GM18873 (cell line): Measurements from ENCODE around the gene FAM89B.
"Not testable (repeated sequence)": the region's sequence is repeated elsewhere in the genome, so short reads cannot be mapped to it uniquely, and the experiment has no call there.

Experiments used
- ATAC-seq: cut with Tn5 transposase; IDR thresholded peaks from one replicate; pipeline ENCODE4 v1.9.1; 2021; ENCODE audit warnings: mild to moderate bottlenecking, moderate library complexity, moderate number of reproducible peaks; ENCODE audit not compliant: unreplicated experiment, low FRiP score

The FAM89B gene

DNA sequence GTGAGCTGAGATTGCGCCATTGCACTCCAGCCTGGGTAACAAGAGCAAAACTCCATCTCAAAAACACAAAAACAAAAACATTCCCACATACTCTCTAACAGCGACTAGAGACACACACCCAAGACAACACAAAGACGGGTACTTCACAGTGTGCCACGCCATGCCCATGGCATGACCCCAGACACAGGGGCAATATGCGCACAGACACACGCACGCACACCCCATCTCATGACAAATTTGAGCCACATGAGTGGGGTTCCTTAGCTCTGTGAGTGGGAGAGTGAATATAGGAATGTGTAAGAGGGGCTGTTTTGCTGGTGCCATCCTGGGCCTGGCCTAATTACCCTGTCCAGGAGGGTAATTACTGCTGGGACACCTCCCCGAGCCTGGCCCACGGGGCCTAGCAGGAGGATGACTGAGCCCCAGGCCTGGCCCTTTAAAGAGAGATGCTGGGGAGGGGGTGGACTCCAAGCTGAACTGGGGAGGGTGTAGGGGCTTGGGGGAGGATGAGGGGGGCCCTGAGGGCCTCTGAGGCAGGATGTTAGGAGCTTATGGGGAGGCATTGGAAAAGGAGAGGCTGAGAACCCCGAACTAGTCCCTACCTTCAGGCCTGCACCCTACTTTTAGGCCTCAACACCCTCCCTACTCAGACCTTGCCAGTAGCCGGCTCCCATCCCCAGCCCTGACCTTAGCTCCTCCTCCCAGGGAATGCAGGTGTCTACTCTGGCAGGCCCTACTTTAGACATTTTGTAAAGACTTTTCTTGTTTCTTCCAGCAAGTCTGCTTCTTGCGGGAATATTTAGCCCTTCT, 15.7 kb upstream of the FAM89B start:
- ATAC-seq: no peak

DNA sequence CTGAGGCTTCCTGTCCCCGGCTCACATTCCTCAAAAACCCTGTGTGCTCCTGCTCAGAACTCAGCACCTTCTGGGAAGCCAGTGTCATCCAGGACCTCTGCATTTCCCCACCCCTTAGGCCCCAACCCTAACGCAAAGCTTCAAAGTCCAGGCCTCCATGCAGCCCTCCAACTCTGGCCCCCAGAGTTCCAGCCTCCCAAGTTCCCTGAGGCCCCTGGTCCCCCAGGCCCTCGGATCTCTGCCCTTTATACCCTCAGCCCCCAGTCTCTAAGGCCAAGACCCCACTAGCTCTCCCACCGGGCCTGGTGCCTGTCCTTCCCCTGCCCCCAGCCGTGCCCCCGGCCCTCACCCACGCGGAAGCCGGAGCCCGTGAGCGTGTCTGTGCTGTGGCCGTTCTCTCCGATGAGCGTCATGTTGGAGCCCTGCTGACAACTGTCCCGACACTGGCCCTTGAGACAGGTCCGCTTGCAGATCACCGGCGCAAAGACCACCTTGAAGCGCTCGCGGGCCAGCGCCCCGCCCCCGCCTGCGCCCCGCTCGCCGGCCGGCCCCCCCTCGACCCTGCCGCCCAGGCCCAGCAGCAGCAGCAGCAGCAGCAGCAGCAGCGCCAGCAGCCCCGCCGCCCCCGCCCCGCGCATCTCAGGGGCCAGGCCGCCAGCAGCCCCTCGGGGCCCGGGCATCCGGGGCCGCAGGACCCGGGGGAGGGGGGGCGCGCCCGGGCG, 14.9 kb upstream of the FAM89B start:
- ATAC-seq: no peak

DNA sequence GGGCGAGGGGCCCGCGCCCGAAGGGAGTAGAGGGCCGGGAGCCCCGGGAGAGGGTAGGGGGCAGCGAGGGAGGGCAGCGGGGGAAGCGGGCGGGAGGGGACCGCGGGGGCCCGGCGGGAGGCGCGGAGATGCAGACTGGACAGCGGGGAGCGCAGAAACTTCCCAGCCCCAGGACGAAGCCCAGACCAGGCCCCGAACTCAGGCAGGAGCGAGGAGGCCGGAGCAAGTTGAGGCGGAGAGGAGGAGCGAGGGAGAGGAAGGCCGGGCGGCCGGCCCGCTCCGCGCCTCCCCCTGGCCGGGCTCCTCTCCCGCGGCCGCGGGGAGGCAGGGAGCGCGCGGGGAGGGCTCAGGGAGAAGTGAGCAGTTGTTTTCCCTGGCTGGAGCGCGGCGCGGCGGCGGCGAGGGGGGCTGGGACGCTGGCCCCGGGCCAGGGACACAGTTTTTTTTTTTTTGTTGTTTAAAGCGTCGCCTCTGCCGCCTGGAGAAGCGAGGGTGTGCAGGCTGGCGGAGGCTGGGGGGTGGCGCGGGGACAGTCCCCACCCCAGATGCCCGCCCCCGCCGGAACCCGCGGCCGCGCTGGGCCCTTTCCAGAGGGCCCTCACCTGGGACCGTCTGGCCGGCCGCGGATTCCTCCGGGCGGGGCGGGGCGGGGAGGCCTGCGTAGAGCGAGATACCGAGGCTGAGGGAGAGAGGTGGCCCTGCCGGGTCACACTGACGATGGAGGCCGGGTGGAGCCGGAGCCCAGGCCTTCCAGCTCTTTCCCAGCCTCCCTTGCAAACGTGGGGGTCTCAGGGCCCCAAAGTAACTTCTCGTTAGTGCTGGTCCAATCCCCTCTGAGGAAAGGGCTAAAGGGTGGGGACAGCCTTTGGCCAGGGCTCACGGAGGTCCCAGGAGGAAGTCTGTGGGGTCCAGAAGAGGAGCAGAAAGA, 14.1 kb upstream of the FAM89B start, which contains the start of gene LTBP3:
Gene LTBP3, minus strand, starts transcription at position 358 of the 928 bp plus-strand sequence. CDS start 400 bp downstream, outside the sequence.
- no peak for ATAC-seq

- no peak for ATAC-seq
Measured at GRCh38 chr11:65558930-65559509, 13.3 kb upstream of the FAM89B start.

DNA sequence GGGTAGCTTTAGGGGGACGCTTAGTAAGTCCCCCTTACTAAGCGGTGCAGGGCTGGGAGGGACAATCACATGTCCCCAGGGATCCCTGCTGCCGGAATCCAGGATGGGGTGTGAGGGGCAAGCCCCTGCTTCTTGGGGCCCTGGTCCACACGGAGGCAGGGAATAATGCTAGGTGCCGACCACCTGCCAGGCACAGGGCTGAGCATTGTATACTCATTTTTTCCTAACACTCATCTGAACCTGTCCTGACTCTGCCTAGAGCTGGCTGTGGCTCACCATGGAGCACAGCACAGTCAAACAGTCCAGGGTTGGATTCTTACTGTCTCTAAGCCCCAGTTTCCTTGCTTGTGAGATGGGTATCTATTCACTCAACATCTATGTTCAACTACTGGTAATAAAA, 12.8 kb upstream of the FAM89B start:
- no peak for ATAC-seq

GRCh38 chr11:65559951-65560537, 12.3 kb upstream of the FAM89B start:
- no peak for ATAC-seq

DNA sequence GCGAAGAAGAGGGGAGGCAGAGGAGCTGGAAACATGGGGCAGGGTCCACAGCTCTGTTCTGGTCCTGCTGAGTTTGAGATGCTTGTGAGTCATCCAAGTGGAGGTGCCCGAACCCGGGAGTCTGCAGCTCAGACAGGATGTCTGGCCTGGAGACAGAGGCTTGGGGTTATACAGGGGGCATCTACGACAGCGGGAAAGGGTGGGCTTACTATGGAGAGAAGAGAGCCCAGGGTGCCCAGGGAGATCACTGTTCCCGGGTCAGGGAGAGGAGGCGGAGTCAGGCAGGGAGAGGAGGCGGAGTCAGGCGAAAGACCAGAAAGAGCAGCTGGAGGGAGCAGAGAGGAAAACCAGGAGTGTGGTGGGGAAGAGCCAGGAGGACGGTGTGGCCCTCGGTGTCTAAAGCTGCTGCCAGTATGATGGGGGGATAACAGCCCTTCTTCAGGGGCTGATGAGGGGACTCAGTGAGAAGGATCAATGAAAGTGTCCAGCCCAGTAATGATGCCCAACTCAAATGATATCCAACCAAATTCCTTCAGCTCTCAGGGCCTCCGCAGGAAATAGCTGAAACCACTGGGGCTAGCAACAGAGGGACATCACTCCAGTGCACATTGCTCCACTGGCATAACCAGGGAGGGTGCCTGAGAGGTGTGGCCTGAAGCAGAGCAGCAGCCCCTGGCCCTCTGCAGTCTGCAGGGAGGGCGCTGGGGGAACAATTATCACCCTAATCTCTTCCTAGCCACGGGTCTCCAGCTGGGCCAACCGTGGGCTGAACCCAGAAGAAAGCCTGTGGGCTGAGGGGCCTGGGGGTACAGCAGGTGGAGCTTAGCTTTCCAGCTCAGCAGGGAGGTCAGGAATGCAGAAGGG, 11.6 kb upstream of the FAM89B start:
- no peak for ATAC-seq

GRCh38 chr11:65562020-65562419, 10.3 kb upstream of the FAM89B start:
- ATAC-seq: no peak

DNA sequence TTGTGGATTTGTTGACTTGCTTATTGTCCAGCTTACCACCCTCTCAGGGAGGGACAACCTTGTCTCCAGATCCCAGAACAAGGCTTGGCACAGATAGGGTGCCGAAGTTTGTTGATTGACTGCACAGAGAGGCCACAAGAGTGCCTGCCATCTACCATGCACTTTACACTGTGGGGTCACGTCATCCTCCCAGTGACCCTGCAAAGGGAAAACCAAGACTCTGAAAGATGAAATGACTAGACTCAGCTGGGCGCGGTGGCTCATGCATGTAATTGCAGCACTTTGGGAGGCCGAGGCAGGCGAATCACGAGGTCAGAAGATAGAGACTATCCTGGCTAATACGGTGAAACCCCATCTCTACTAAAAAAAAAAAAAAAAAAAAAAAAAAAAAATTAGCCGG, 9.6 kb upstream of the FAM89B start:
- no peak for ATAC-seq

GRCh38 chr11:65563601-65564000, 8.7 kb upstream of the FAM89B start:
- no peak for ATAC-seq

DNA sequence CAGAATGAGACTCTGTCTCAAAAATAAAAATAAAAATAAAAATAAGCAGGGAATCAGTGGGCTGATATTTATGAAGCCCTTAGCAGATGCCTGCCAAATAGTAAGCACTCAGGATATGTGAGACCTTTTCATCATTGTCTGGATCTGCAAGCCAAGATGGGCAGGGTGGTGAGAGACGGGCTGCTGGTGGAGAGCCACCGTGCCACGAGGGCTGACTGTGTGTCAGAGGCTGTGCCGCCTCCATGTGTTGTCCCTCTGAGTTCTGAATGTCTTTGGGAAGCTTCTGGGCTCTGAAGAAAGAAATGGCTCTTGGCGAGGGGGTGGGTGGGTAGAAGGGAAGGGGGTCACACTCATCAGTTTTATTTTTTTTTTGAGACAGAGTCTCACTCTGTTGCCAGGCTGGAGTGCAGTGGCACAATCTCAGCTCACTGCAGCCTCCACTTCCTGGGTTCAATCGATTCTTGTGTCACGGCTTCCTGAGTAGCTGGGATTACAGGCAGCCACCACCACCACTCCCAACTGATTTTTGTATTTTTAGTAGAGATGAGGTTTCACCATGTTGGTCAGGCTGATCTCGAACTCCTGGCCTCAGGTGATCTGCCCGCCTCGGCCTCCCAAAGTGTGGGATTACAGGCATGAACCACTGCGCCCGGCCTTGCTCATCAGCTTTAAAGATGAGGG, 7.3 kb upstream of the FAM89B start:
- ATAC-seq: not testable (repeated sequence)

- ATAC-seq: no peak
Measured at GRCh38 chr11:65565624-65566453, 6.5 kb upstream of the FAM89B start.

DNA sequence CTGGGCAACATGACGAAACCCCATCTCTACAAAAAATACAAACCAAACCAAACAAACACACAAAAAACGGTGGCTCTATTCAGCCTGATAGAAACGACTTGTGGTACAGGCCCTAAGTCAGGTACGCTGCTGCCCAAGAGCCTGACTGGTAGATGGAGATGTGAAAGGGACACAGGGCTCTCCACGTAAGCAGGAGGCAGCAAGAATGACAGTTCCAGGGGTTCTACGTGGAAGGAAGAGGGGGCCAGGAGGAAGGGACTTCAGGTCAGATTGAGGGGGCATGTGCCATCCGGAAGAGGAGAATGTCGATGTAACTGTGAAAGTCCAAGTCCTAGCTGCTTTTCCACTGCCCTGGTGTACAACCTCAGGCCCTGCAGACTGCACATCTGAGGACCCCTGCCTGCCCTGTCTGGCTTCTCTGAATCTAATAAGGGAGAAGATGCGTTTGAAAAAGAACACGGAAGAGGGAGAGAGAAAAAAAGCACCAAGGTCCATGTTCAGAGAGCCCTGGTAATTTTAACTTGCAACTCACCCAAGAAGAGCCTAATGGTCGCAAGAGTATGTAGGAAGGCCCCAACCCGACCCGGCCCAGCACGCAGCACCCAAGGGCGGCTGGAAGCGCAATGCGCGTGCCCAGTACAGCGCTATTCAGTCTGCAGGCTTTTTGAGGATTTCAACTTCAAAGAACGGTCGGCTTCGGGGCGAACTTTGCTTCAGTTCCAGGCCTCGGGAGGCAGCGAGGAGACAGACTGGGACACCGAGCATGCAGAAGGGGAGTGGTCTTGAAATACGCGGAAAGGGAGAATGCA, 3.0 kb upstream of the FAM89B start:
- no peak for ATAC-seq

GRCh38 chr11:65569973-65570918, 2.1 kb upstream of the FAM89B start, which contains the start of gene ZNRD2:
Gene ZNRD2 (plus strand): TSS chr11:65570477. CDS start chr11:65570492, 15 bp downstream.
- peak; percentile 58 for ATAC-seq

DNA sequence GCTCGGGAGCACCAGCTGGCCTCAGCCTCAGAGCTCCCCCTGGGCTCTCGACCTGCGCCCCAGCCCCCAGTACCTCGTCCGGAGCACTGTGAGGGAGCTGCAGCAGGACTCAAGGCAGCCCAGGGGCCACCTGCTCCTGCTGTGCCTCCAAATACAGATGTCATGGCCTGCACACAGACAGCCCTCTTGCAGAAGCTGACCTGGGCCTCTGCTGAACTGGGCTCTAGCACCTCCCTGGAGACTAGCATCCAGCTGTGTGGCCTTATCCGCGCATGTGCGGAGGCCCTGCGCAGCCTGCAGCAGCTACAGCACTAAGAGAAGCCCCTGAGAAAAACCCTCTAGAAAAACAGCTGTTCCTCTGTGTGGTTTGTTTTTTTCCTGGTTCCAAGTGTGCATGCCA, 918 bp upstream of the FAM89B start:
- no peak for ATAC-seq

DNA sequence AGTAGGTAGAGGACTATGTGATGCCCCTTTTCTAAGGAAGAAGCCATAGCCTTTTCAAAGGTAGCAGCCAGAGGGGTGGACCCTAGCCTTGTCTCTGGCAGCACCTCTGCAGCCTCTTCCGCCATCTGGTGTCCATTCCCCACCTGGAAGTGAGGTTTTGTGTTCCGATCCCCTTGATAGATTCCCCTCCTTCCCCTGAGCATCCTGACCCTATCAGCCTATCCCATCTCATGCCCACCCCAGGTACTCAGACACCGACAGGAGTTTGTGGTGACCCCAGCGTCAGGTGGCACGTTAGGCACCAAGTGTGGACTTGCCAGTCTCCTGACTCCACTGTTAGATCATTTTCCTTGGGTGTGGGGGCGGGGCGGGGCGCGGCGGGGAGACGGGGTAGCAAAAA, 398 bp upstream of the FAM89B start:
- ATAC-seq: no peak
